22Rv1 (cell line): ENCODE data around the gene TPSAB1.

Experiments used
- H3K27ac ChIP-seq: fragments of 450-650 bp; 2 replicates; pipeline ENCODE4 v1.5.1; 2017
- CTCF ChIP-seq: fragments of 450-650 bp; IDR thresholded peaks from 2 replicates; pipeline ENCODE4 v1.5.1; 2017; ENCODE audit warnings: mild to moderate bottlenecking
- ZFX ChIP-seq: fragments of 450-650 bp; IDR thresholded peaks from 2 replicates; pipeline ENCODE4 v1.6.1; 2017; ENCODE audit warnings: antibody characterized with exemption, borderline replicate concordance

The TPSAB1 gene

GRCh38 chr16:1256874-1257322 lies 16.4 kb downstream of the TPSAB1 start:
- TF ChIP-seq ZFX (no peak), CTCF (no peak)
- no peak overlapping the region for H3K27ac ChIP-seq

DNA sequence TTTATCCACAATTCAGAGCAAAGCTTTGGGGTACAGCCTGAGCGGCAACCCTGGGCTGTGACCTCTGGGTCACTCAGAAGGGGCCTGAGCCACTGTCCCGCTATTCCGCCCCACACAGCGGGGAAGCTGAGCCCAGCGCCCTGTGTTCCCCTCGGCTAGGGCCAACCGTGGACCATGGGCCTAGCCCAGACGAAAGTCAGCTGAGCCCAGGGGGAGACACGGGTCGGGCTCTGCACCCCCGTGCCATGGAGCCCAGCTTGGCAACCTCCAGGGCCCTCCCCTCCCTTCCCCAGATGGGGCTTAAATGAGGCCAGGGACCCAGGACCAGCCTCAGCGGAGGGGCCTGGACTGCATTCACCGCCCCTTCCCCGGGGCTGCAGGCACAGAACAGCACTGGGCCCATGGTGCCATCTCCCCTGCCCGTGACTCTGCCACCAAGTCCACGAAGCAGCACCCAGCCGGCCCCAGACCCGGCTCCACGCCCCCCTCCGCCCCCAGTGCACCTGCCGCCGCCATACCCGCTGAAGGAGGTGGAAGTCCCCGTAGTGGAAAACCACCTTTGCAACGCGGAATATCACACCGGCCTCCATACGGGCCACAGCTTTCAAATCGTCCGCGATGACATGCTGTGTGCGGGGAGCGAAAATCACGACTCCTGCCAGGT lies 17.2 kb downstream of the TPSAB1 start:
- TF ChIP-seq ZFX (no peak), CTCF (no peak)
- H3K27ac ChIP-seq = no peak overlapping the region

DNA sequence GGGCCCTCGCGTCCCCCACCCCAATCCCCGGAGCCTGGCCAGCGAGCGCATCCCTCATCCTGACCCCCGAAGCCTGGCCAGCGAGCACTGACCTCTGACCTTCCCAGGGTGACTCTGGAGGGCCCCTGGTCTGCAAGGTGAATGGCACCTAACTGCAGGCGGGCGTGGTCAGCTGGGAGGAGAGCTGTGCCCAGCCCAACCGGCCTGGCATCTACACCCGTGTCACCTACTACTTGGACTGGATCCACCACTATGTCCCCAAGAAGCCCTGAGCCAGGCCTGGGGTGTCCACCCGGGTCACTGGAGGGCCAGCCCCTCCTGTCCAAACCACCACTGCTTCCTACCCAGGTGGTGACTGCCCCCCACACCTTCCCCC lies 17.7 kb downstream of the TPSAB1 start:
- no peak overlapping the region for H3K27ac ChIP-seq
- TF ChIP-seq ZFX = no peak
- TF ChIP-seq CTCF = no peak

DNA sequence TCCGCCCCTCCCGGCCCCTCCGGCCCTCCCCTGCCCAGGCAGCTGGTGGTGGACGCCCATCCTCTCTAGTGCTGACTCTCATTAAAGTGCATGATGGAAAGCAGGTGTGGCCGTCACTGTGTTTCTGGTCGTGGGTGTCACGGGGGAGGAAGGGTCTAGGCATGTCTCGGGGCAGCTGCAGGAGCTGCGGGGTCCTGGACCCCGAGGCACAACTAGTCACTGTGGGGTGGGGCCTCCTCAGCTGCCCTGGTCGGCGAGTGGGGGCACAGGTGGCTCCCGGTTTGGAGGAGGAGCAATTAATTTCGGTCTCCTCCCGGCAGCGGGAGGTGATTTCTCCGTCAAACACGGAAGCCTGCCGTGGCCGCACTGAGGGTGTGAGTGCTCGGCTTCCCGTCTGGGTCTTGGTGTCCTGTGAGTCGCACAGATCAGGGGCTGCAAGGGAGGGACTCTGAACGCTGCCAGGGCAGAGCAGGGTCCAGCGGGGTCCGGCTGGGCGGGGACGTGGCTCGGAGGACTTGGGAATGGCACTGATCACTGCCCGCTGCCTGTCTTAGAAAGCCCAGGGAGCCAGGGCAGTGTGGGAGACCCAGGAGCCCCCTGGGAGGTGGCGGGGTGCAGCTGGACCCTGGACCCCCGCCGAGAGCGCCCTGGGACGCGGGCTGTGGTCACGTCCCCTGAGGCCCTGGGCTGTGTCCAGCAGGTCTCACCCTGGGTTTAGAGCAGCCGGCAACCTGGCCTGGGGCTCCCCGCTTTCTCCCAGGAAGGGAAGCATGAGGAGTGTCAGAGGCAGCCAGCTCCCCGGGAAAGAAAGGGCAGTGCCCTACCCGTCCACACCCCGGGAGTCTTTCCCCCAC lies 18.6 kb downstream of the TPSAB1 start:
- H3K27ac ChIP-seq = no peak overlapping the region
- TF ChIP-seq CTCF (no peak), ZFX (no peak)

DNA sequence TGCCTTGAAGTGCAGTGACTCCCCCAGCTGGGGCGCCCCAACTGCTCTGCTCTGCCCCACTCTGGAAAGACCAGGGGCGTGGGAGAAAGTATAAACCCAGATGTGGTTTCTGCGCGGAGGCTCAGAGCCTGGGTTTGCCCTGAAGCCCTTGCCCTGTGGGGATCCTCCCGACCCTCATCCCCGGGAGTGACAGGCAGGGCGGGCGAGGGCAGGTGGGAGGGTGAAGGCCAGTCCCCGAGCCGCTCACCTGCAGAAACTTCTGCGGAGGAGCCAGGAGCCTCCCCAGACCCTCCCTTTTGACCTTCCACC lies 19.2 kb downstream of the TPSAB1 start:
- H3K27ac ChIP-seq = no peak overlapping the region
- TF ChIP-seq ZFX (no peak), CTCF (no peak)

DNA sequence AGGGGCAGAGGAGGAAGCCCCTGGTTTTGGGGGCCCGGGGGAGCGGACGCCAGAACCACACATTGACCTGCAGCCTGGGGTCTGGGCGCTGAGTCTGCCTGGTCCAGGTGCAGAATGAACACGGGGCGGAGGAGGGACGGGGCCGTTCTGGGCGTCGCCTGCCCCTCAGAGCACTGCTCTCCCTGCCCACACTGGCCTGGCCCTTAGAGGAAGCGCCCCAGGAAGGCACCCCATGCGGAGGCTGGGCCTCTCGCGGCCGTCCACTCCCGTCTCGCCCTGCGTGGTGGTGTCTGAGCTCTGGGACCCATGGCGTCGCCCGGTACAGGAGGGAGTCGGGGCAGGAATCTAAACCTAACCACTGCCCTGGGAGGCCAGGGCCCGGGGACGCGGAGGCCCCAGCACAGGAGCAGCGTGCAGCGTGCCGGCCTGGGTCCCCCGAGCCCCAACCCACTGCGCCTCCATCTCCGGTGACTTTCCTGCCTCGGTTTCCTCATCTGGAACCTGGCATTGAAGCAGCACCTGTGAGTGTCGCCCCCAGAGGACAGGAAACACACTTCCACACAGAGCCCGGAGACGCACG lies 19.7 kb downstream of the TPSAB1 start:
- H3K27ac ChIP-seq = no peak overlapping the region
- TF ChIP-seq CTCF (no peak), ZFX (no peak)
